NOMO-1 (cell line): Measurements from ENCODE around the gene CASKIN1.

Source experiments
- DNase-seq, 2 experiments: peaks; one replicate each; lab custom pipeline; 2025; ENCODE audit not compliant: unreplicated experiment in 2 of 2; lab: John Stamatoyannopoulos, UW

The CASKIN1 gene

GRCh38 chr16:2178321-2179106, 17.9 kb downstream of the CASKIN1 start:
- DNase-seq: no peak

DNA sequence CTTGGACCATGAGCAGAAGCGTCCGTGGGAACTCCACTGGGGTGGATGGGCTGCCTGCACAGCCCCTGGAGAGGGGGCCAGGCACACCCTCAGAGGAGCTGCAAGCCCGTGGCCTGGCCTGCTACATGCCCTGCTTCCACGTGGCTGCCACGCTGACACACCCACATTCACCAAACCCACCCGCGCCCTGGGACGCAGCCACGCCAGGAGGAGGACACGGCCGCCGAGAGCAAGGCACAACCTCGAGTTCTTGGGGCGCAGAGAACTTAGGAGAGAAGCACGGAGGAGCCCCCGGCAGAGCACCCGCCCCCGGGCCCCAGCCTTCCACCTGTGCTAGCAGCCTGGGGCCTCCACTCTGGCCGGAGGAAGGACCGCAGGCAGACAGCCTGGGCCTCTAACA, 18.8 kb downstream of the CASKIN1 start:
- DNase-seq: no peak

DNA sequence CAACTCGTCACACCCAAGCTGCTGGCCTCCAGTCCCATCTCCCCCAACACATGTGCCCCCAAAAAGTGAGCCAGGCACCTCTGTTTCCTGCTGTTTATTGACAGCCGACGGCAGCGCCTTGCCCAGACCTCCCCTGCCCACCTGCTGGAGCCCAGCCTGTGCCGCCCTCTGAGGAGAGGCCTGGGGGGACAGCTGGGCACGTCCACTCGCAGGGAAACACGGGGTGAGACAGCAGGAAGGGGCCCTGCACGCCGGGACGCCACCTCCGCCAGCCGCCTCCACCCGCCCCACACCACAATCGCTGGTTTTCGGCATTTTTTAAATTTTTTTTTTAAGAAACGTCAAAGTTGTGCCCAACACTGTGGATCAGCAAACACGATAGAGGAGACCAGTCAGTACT, 19.3 kb downstream of the CASKIN1 start:
- no peak for DNase-seq

- no peak for DNase-seq
Measured at GRCh38 chr16:2176047-2176446, 20.4 kb downstream of the CASKIN1 start.

- no peak for DNase-seq
Measured at GRCh38 chr16:2175454-2175853, 21.0 kb downstream of the CASKIN1 start.

DNA sequence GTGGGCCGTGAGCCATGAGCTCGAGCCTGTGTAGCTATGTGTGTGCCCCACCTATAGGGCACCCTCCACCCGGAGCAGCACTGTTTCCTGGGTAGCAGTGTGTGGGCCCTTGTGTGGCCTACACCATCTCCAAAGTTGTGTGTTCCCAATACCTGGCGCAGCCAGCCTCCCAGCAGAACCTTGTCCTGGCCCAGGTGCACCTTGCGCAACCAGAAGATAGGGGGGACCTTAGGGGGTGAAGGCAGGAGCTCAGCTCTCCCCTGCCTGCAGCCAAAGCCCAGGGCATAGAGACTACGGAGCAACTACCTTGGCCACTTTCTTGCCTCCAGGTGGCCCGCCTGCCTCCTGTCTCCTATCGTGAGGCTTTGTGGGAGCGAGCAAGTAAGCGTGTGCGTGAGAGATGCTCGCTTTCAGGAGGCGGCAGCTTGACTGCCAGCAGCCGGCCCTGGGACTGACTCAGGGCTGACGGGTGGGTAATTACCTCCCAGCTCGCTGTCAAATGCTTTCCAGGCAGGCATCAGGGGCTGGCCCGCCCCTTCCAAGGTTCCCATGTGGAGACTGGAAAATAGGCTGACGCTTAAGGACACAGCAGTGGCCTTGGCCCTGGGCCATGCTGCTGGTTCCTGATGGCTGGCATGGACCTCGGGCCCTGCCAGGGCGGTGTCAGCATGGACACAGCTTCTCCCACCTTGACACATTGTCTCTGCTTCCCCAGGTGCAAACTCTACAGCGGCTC, 21.8 kb downstream of the CASKIN1 start:
- no peak for DNase-seq

DNA sequence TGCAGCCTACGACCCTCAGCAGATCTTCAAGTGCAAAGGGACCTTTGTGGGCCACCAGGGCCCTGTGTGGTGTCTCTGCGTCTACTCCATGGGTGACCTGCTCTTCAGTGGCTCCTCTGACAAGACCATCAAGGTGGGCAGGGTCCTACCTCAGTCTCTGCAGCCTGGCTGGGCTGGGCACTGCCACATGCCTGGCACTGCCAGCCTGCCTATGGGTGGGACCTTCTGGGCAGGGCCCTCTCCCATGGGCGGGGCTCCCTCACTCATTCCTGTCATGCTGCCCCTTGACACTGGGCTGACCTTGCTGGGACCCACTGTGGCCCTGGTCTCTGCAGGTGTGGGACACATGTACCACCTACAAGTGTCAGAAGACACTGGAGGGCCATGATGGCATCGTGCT, 22.5 kb downstream of the CASKIN1 start:
- no peak for DNase-seq

DNA sequence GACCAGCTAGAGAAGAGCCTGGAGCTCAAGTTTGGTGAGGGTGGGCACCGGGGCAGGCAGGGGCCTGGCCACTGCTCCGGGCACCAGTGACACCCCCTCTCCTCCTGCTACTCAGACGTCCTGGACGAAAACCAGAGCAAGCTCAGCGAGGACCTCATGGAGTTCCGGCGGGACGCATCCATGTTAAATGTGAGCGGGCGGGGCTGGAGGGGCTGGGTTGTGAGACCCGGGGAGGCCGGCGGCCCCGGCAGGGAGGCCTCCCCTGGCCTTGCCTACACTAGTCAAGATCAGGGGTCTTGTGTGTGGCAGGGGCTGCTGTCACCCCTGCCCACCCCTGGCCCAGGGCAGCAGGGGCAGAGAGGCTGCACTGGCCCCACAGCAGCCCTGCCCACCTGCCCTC, 23.0 kb downstream of the CASKIN1 start:
- no peak for DNase-seq

DNA sequence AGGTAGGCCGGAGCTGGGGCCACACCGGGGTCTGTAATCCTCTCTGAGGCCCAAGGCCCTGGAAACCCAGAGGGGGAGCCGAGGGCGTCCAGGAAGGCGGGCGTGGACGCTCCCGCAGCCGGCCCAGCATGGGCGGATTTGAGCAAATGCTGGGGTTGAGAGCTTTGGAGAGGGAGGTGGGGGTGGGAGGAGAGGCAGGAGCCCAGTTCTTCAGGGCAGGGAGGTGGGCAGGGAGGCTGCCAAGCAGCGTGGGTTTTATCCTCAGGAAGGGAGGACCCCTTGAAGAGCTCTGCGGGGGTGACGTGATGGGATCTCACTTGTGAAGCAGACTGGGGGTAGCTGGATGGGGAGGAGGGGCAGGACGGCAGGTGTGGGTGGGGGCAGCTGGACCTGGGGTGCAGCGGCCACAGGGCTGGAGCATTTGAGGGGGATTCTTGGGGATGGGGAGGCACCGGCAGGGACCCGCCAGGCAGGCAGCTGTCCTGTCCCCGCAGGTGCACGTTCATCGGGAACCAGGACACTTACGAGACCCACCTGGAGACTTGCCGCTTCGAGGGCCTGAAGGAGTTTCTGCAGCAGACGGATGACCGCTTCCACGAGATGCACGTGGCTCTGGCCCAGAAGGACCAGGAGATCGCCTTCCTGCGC, 23.6 kb downstream of the CASKIN1 start:
- DNase-seq: no peak

GRCh38 chr16:2171601-2172178, 24.7 kb downstream of the CASKIN1 start:
- no peak for DNase-seq

- DNase-seq: no peak
Measured at GRCh38 chr16:2170587-2171435, 25.6 kb downstream of the CASKIN1 start.

DNA sequence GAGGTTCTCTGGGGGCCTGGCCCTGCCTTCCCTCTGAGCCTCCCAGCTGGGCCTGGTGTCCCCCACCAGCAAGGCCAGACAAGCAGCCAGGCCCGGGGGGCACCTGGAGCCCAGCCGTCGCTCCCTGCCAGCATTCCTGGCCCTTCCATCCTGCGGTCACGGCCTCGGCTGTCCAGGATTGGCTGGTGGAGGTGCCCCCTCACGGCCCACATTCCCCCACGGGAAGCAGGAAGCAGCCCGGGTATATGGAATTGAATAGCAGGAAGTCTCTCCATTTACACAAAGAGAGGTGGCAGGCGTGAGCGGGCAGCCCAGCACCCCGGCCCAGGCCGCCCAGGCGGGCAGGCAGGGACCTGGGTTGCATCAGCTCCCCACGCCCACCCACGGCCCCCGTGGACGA, 26.3 kb downstream of the CASKIN1 start:
- no peak for DNase-seq

- DNase-seq: no peak
Measured at GRCh38 chr16:2167068-2167638, 29.3 kb downstream of the CASKIN1 start.

- DNase-seq: no peak
Measured at GRCh38 chr16:2166263-2167067, 29.9 kb downstream of the CASKIN1 start.

GRCh38 chr16:2165861-2166260, 30.5 kb downstream of the CASKIN1 start:
- DNase-seq: no peak

DNA sequence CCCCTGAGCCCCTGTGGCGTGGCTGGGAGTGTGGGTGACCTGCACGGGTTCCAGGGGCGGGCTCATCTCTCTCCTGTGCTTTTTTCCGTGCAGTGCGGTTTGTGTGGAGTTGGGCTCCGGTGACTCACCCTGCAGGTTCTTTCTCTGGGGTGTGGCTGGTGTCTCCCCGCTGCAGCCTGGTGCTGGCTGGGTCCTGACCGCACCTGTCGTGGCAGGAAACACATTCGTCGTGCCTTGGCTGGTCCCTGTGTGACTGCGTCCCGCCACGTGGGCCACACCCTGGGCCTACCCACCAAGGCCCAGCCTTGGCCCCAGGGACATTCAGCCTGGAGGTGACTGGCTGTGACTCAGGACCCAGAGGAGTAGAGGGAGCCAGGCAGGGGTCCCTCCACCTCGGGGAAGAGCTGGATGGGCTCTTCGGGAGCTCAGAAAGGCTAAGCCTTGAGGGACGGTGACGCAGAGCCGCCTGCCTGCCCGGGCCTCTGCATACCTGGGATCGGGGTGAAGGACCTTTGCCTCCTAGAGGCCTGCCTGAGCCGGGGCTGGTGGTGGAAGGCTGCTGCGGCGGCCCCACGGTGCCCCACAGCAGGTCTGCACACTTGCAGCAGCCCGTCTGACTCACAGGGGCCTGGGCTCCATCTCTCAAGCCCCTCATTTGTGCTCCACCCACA, 33.1 kb downstream of the CASKIN1 start:
- no peak for DNase-seq

DNA sequence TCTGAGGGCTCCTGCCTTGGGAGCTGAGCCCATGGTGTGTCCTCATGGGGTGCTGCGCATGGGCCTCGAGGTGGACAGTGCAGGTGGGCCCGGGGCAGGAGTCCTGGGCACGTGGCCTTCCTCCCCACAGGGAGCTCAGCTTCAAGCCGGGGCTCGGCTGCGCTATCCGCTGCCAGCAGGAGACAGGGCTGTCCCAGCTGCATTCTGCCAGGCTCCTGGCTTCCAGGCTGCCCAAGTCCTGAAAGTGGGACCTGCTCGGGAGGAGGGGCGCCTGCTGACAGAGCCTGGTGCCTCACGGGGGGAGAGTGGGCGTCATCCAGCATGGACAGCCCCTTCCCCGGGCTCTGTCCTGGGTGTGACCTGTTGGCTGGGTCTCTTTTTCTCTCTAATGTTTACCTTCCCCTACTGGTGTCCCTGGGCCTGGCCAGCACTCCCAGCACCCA, 33.7 kb downstream of the CASKIN1 start:
- no peak for DNase-seq

GRCh38 chr16:2161911-2162310, 34.5 kb downstream of the CASKIN1 start:
- no peak for DNase-seq
